HG03095 (cell line): Measurements from ENCODE around the gene BRME1.
"Not testable (repeated sequence)": the region's sequence is repeated elsewhere in the genome, so short reads cannot be mapped to it uniquely, and the experiment has no call there.

Experiments
- ATAC-seq: cut with Tn5 transposase; IDR thresholded peaks from one replicate; pipeline ENCODE4 v1.9.1; 2021; ENCODE audit warnings: moderate library complexity; ENCODE audit not compliant: unreplicated experiment

BRME1 gene

DNA sequence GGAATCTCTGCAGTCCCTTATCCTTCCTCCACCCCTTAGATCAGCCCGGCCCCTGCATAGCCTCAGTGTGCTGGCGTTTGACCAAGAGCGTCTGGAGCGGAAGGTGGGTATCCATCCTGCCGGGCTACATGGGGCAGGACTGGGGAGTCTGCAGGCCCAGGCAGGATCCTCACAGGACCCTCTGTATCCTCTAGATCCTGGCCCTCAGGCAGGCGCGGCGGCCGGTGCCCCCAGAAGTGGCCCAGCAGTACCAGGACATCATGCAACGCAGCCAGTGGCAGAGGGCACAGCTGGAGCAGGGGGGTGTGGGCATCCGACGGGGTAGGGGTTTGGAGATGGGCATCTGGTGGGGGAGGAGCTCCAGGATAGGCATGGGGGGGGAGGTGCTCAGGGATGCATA lies 23.4 kb upstream of the BRME1 start:
- ATAC-seq: no peak

DNA sequence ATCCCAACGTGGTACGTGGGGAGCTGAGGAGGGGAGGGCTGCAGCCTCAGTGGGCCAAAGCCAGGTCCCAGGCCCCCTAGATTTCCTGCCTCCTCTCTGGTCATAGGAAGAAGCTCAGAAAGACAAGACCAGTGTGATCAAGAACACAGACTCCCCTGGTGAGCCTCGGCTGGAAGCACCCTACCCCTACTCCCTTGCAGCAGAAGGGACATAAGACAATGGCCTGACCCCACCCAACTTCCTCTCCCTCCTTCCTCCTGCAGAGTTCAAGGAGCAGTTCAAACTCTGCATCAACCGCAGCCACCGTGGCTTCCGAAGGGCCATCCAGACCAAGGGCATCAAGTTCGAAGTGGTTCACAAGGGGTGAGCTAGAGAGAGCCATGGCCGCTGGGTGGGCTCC lies 20.8 kb upstream of the BRME1 start:
- no peak for ATAC-seq

DNA sequence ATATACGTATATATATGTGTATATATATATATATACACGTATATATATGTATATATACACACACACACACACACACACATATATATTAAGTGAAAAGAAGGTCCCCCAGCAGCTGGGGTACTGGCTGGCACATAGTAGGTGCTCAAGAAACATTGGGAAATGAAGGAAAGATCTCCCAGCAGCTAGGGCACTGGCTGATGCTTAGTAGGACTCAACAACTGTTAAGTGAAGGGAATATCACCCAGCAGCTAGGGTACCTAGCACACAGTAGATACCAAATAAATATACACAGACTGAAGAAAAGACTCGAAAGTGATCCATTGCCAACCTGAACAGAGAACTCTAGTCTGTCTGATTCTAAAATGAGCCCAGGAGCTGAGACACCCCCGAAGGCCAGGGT lies 20.1 kb upstream of the BRME1 start:
- ATAC-seq: no peak

DNA sequence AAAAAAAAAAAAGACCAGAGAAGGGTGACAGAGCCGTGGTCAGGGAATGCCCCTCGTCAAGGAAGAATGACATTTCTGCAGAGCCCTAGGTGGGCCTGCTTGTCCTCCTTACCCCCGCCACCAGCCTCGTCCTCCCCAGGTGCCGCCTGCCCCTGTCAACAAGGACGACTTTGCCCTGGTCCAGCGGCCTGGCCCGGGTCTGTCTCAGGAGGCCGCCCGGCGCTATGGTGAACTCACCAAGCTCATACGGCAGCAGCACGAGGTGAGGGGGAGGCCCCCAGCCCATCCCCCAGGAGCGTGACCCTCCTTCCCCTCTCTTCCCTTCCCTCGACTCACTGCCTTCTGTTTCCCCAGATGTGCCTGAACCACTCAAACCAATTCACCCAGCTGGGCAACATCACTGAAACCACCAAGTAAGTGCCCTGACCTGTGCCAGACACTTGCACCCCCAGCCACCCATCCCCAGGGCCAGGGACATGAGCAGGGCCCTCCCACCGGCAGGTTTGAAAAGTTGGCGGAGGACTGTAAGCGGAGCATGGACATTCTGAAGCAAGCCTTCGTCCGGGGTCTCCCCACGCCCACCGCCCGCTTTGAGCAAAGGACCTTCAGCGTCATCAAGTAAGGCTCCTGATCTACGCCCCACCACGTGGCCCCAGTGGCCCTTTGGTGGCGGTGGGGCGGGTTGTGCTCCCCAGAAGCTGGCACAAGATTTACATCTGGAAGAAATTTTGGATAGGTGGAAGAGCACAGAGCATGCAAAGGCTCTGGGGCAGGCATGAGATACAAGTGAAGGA lies 17.5 kb upstream of the BRME1 start:
- no peak for ATAC-seq

DNA sequence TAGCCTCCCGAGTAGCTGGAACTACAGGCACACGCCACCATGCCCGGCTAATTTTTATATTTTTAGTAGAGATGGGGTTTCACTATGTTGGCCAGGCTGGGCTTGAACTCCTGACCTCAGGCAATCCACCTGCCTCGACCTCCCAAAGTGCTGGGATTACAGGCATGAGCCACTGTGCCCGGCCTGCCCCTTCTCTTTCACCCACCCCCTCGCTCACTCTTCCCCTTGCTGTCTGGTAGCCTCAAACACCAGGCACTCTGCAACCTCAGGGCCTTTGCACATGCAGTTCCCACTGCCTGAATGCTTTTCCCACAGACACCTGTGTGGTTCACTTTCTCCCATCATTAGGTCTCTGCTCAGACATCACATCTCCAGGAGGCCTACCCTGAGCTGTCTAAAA lies 16.2 kb upstream of the BRME1 start:
- ATAC-seq: not testable (repeated sequence)

DNA sequence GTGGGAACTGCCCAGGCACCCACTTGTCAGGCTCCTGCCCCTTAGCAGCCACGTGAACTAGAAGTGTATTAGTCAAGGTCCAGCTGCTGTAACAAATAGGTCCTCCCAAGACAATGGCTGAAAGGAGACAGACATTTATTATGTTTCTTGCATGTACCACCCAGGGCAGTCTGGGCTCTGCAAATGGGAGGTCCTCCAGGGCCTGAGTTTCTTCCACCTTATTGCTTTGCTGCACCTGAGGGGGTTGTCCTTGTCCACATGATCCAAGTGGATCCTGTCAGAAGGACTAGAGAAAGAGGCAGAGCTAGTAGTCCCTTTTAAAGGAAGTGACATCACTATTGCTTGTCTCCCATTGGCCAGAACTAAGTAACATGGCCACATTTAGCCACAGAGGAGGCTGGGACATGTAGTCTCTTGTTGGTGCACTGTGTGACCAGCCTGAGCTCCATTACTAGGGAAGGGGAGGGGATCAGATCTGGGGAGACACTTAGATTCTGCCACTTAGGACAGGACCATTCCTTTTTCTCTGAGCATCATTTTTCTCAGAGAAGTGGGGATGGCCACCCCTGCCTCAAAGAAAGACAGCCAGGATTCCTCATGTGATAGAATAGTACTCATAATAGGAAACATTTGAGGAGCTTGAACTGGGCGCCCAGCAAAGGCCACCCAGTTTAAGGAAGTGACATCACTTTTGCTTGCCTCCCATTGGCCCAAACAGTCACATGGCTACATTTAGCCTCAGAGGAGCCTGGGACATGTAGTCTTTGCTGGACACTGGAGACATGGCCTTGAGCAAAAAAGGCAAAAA lies 15.2 kb upstream of the BRME1 start:
- ATAC-seq: no peak

DNA sequence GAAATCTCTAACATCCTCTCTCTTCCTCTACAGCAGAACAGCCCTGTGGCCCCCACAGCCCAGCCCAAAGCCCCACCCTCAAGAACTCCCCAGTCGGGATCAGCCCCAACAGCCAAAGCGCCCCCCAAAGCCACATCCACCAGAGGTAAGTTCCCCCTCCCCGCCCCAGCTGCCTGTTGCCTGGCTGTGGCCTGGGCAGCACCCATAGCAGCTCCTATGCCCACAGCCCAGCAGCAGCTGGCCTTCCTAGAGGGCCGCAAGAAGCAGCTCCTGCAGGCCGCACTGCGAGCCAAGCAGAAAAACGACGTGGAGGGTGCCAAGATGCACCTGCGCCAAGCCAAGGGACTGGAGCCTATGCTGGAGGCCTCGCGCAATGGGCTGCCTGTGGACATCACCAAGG lies 14.6 kb upstream of the BRME1 start:
- ATAC-seq: no peak

DNA sequence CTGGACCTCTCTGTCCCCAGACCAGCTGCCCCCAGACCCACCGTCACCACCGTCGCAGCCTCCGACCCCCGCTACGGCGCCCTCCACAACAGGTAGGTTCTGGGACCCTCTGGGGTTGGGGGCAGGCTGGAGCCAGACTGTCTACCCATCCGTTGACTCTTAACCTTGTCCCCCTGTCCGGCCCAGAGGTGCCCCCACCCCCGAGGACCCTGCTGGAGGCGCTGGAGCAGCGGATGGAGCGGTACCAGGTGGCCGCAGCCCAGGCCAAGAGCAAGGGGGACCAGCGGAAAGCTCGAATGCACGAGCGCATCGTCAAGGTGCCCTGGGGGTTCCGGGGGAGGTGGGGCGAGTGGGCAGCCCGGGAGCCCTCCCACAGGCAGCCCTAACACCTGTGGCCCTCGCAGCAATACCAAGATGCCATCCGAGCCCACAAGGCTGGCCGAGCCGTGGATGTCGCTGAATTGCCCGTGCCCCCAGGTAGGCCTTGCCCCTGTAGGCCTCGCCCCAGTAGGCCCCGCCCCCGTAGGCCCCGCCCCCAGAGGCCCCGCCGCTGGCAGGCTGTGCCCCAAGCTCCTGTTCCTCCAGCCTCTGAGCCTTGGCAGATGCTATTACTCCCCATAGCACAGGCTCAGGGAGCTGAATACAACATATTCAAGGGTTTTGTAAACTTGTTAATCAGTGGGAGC lies 13.0 kb upstream of the BRME1 start:
- no peak for ATAC-seq

DNA sequence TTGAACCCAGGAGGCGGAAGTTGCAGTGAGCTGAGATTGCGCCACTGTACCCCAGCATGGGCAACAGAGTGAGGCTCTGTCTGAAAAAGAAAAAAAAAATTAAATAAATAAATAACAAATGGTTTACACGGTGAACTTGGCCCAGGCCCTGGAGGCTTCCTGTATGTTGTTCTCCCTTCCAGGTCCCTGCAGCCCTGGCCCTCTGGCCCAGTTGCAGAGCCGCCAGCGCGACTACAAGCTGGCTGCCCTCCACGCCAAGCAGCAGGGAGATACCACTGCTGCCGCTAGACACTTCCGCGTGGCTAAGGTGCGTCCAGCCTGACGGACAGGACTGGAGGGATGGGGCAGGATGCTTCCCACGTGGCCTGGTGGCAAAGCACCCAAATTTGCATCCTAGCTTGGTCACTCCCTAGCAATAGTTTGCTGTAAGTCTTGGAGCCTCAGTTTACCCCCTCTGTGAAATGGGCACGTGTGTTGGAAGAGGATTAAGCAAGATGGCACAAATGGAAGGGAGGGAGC lies 12.0 kb upstream of the BRME1 start:
- no peak for ATAC-seq

DNA sequence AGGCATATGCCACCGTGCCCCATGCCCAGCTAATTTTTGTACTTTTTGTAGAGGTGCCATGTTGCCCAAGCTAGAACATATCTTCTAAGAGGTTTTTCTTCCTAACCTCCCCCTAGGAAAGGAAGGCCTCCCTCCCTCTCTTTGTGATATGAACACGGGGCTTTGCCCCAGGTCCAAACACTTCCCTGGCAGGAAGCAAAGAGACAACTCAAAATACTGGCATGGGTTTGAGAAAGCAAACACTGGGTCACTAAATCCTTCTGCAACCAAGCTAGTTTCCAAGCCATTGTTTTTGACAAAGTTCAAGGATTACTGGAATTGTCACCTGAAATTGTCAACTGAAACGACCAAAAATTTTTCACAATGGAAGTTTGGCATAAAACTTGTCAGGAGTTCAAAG lies 8.9 kb upstream of the BRME1 start:
- no peak for ATAC-seq

DNA sequence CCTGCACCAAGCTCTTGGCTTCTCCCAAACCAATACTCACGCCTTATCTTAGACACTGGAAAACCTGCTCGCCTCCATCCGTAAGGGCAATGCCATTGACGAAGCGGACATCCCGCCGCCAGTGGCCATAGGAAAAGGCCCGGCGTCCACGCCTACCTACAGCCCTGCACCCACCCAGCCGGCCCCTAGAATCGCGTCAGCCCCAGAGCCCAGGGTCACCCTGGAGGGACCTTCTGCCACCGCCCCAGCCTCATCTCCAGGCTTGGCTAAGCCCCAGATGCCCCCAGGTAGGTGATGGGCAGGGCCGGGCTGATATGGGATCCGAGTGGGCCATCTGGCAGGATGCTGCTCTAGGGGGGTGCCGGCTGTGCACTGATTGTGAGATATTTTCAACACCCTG lies 7.4 kb upstream of the BRME1 start:
- ATAC-seq: no peak

DNA sequence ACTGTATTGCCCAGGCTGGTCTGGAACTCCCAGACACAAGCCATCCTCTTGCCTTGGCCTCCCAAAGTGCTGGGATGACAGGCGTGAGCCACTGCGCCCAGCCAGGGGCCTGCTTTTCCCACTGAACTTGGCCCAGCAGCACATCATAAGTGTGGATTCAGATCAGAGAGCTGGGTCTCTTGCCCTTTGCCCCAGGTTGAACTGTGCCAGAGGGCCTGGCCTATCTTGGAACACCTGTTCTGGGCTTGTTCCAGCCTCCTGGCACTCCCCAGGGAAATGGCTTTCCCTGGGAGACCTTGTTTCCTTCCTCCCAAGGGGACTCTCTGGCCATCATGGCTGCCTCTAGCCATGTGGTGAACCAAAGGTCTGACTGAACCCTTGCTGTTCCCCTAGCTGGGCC lies 3.5 kb upstream of the BRME1 start:
- ATAC-seq: no peak

DNA sequence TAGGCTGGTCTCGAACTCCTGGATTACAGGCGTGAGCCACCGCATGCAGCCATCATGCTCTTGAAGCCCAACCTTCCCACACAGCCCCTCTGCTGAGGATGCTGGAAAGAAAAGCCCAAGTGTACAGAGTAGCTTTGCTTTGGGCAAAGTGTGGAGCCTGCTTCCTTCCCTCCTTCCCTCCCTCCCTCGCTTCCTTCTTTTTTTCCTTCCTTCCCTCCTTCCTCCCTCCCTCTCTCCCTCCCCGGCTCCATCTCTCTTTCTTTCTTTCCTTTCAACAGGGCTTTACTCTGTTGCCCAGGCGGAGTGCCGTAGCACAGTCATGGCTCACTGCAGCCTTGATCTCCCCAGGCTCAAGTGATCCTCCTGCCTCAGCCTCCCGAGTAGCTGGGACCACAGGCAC lies 2.8 kb upstream of the BRME1 start:
- ATAC-seq: no peak

DNA sequence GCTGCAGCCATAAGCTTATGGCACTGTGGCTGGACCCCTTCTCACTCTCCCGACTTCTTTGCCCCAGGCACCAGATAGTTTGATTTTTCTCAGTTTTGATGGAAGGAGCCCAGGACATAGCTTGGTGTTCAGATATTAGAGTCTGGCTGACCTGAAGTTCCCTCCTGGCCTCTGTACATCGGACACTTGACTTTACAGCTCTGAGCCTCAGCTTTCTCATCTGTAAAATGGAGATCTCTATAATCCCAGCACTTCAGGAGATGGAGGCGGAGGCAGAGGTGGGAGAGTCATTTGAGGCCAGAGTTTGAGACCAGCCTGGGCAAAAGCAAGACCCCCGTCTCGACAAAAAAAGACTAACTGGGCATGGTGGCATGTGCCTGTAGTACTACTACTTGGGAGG lies 993 bp upstream of the BRME1 start:
- no peak for ATAC-seq

DNA sequence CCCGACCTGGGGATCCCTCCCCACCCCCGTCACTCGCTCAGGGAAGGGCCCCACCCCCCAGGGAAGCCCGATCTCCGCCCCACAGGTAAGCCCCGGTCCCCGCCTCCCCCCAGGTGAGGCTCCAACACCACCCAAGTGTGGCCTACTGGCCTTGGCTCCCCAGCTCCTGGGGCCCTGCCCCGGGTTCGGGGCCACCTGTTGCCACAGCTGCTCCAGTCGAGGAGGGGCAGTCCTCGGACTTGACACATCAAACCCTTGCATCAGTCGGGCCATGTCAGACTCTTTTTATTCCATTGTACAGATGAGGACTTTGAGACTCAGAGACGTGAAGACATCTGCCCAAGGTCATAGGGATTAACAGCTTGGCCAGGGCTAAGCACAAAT lies 596 bp upstream of the BRME1 start:
- ATAC-seq: no peak

DNA sequence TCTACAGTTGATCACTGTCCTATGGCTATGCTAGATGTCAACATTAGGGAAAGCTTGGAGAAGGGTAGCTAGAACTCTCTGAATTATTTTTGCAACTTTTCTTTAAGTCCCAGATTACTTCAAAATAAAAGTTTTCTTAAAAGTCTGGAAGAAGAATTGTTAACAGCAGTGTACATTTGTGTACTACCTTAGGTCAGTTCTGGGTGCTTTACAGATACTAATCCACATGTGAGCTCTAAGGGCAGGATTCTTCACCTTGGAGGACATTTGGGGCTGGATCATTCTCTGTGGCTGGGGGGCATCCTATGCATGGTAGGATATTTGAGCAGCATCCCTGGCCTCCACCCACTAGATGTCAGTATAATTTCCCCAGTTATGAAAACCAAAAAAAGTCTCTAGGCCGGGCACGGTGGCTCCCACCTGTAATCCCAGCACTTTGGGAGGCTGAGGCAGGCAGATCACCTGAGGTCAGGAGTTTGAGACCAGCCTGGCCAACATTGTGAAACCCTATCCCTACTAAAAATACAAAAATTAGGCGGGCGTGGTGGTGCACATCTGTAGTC lies 2.8 kb downstream of the BRME1 start:
- no peak for ATAC-seq

DNA sequence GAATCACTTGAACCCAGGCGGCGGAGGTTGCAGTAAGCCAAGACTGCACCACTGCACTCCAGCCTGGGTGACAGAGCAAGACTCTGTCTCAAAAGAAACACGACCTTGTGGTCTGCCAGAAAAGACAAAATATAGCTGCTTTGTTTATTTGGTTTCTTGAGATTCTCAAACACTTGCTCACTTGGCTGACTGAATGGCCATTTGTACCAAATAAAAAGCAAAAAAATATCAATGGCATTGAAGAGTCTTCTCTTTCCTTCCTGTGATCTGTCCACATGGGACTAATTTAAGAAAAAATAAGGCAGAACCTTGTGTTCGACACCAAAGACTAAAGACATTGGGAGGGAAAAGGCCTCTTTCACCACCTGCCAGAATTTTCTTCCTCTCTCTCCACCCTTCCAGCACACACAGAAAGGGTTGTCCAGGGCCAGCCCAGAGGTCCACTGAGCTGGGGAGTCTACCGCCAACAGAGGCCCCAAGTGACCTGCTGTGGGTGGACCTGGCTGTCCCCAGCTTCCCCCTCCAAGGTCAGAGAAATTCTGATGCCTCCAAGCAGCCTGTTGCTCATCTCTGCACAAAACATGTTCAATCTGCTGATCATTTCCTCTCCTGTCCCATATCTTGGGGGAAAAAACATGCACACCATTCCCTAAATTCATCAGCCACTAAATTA lies 5.9 kb downstream of the BRME1 start:
- no peak for ATAC-seq

DNA sequence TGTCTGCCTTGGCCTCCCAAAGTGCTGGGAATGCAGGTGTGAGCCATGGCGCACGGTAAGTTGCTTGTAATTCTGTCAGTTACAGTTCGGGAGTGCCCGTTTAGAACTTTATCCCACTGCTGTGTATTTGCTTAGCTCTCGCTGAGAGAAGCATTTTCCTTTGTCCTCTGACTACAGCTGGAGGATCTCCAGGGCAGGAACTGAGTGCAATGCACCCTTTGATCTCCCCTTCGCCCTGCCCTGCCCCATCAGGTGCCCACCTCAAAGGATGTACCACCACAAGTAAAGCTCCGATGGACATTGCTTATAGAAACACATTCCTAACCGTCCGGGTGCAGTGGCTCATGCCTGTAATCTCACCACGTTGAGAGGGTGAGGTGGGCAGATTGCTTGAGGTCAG lies 6.5 kb downstream of the BRME1 start:
- ATAC-seq: no peak

DNA sequence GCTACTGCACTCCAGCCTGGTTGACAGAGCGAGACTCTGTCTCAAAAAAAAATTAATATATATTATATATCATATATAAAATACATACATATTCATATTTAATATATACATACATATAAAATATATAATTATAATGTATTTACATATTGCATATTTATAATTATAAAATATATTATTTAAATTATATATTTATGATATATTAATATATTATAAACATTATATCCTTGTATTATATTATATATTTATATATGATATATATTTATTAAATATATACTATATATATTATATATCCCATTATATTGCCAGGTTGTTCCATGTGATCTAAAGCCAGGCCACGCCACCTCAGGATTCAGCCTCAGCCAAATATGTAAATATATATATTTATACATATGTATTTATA lies 9.7 kb downstream of the BRME1 start:
- ATAC-seq: no peak

DNA sequence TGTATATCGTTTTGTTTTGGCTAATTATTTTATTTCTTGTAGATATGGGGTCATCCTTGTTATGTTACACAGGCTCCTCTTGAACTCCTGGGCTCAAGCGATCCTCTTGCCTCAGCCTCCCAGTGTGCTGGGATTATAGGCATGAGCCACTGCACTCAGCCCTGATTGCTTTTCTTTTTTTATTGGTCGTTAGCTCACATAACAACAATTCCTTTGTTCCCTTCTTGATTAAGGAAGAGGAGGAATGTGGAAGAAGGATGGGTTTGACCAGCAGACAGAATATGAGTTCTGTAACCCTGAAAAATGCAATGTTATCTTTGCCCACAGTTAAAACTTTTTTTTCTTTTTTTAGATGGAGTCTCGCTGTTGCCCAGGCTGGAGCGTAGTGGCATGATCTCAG lies 11.4 kb downstream of the BRME1 start:
- no peak for ATAC-seq

DNA sequence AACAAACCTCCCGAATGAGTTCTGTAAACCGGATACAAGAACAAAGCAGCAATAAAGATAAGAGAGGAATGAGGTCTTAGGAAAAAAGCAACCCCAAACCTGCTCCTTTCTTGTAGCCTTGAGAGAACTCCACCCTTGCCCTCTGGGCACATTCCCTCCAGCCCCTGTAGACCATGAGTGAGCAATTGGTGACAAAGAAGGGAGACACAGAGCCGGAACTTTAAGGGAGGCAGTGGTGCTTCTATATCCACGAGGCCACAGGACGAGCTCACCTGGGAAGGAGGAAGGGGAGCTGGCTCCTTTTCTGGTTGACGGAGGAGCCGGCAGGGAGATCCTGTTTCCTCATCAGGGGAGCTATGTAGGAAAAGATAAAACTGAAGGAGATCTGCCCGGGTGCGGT lies 13.0 kb downstream of the BRME1 start:
- no peak for ATAC-seq
